CD4-positive, alpha-beta T cell (primary cell): ENCODE measurements around the gene UPF1. TPM values are rescaled to one million over a fixed set of nuclear protein-coding genes. Genes with fewer than 3 reads are reported as not detected.

Experiments
- ATAC-seq: fragments of 200-7000 bp; cut with Tn5 transposase; one replicate; pipeline ENCODE4 v1.10.0; 2022; ENCODE audit warnings: mild to moderate bottlenecking; ENCODE audit not compliant: poor library complexity
- CTCF ChIA-PET: fragments of 350-600 bp; sonication (Branson Sonifier 250); formaldehyde crosslinking; loops from one replicate; lab custom pipeline; 2021; ENCODE audit warnings: antibody characterized with exemption, inconsistent platforms; lab: Charles Lee
- POLR2A ChIA-PET: fragments of 350-600 bp; sonication (Branson Sonifier 250); formaldehyde crosslinking; loops from one replicate; lab custom pipeline; 2021; ENCODE audit warnings: antibody characterized with exemption, inconsistent platforms; lab: Charles Lee
- DNase-seq, 14 experiments: peaks; one replicate each; pipeline ENCODE4 v3.0.0-alpha.2; 2013 to 2020; ENCODE audit warnings: mixed read lengths in 2 of 14
- H3K27ac ChIP-seq, 2 donors: one replicate each; pipeline versions ENCODE4 v1.5.1 to v1.7.0; 2013; ENCODE audit warnings: low read length in 2 of 2, low read depth in 1 of 2, mild to moderate bottlenecking in 1 of 2
- H3K27me3 ChIP-seq, 2 experiments: 1 replicate in 1 of 2; 2 replicates in 1 of 2; pipeline versions ENCODE4 v1.6.1 to v1.7.0; 2013; ENCODE audit warnings: low read length in 2 of 2, control low read depth in 1 of 2, mild to moderate bottlenecking in 1 of 2, moderate library complexity in 1 of 2; ENCODE audit not compliant: insufficient read depth in 2 of 2, control insufficient read depth in 1 of 2
- H3K36me3 ChIP-seq: one replicate; pipeline ENCODE4 v1.6.1; 2013; ENCODE audit warnings: low read length, control low read depth; ENCODE audit not compliant: insufficient read depth
- H3K4me1 ChIP-seq: one replicate; pipeline ENCODE4 v1.6.1; 2013; ENCODE audit warnings: low read length, control low read depth; ENCODE audit not compliant: insufficient read depth
- H3K4me3 ChIP-seq: one replicate; pipeline ENCODE4 v1.5.1; 2013; ENCODE audit warnings: mild to moderate bottlenecking, low read length, moderate library complexity
- H3K9me3 ChIP-seq, 2 experiments: 1 replicate in 1 of 2; 2 replicates in 1 of 2; pipeline versions ENCODE4 v1.6.1 to v1.7.0; 2013; ENCODE audit warnings: low read length in 2 of 2, mild to moderate bottlenecking in 2 of 2, control low read depth in 1 of 2, moderate library complexity in 1 of 2; ENCODE audit not compliant: control insufficient read depth in 1 of 2, insufficient read depth in 1 of 2
- H3K27ac Mint-ChIP-seq: one replicate; pipeline ENCODE4 v1.8.0; 2020; ENCODE audit warnings: mixed read lengths
- H3K27me3 Mint-ChIP-seq: one replicate; pipeline ENCODE4 v1.8.0; 2021; ENCODE audit warnings: mixed read lengths
- H3K36me3 Mint-ChIP-seq: one replicate; pipeline ENCODE4 v1.8.0; 2021; ENCODE audit warnings: low read depth, mixed read lengths
- H3K4me1 Mint-ChIP-seq: one replicate; pipeline ENCODE4 v1.8.0; 2021; ENCODE audit warnings: low read depth, mixed read lengths
- H3K4me3 Mint-ChIP-seq: one replicate; pipeline ENCODE4 v1.8.0; 2020; ENCODE audit warnings: mild to moderate bottlenecking, mixed read lengths
- H3K9me3 Mint-ChIP-seq: one replicate; pipeline ENCODE4 v1.8.0; 2020; ENCODE audit warnings: mixed read lengths
- intact Hi-C, 2 experiments: fragments of 100-400 bp; cut with DNase I in 1 of 2; cut with micrococcal nuclease in 1 of 2; formaldehyde crosslinking; loops; one replicate each; pipeline versions ENCODE4 v1.15.1 to v1.9.0; 2023 to 2025; cut with DNase I, micrococcal nuclease
- total RNA-seq, 174 experiments: library from RNA in 2 of 174; stranded (reverse) in 2 of 174; gene quantifications; one replicate each; pipeline ENCODE4 v1.2.3 and lab custom pipeline; 2021 to 2026
- TF ChIP-seq, protein P1 (sequence below): fragments of 200-600 bp; IDR thresholded peaks from one replicate; pipeline ENCODE4 v1.8.0; 2022; ENCODE audit warnings: antibody characterized with exemption, mild to moderate bottlenecking

UPF1 gene
- total RNA-seq, 2 experiments from 2014 or later = 146 to 150 TPM

DNA sequence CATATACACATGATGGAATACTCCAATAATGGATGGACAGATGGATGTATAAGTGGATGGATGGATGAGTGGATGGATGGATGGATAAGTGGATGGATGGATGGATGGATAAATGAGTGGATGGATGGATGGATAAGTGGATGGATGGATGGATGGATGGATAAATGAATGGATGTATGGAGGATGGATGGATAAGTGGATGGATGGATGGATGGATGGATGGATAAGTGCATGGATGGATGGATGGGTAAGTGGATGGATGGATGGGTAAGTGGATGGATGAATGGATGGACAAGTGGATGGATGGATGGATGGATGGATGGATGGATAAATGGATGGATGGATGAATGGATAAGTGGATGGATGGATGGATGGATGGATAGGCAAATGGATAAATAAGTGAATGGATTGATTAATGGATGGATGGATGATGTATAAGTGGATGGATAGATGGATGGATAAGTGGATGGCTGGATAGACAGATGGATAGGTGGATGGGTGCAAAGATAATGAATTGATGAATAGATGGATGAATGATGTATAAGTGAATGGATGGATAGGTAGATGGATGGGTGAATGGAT, 32.3 kb upstream of the UPF1 start:
- no peak for ATAC-seq
- ChIA-PET POLR2A (no interaction called here), CTCF (no interaction called here)
- H3K27me3 Mint-ChIP-seq = peaks cover 41% of the 10 kb centered on the region
- no peaks in the 10 kb centered on the region for H3K4me1 ChIP-seq
- intact Hi-C loops = no loop called here
- no peak overlapping the region for H3K27ac ChIP-seq
- H3K9me3 Mint-ChIP-seq = no peaks in the 10 kb centered on the region
- DNase-seq = no peak
- no peaks in the 10 kb centered on the region for H3K4me1 Mint-ChIP-seq
- H3K27ac Mint-ChIP-seq = no peak overlapping the region
- peaks cover 38 to 40% of the 10 kb centered on the region in 2 experiments for H3K27me3 ChIP-seq
- H3K36me3 Mint-ChIP-seq = no peaks in the 10 kb centered on the region
- no peak overlapping the region for H3K4me3 ChIP-seq
- H3K36me3 ChIP-seq = no peaks in the 10 kb centered on the region
- TF ChIP-seq, protein P1, sequence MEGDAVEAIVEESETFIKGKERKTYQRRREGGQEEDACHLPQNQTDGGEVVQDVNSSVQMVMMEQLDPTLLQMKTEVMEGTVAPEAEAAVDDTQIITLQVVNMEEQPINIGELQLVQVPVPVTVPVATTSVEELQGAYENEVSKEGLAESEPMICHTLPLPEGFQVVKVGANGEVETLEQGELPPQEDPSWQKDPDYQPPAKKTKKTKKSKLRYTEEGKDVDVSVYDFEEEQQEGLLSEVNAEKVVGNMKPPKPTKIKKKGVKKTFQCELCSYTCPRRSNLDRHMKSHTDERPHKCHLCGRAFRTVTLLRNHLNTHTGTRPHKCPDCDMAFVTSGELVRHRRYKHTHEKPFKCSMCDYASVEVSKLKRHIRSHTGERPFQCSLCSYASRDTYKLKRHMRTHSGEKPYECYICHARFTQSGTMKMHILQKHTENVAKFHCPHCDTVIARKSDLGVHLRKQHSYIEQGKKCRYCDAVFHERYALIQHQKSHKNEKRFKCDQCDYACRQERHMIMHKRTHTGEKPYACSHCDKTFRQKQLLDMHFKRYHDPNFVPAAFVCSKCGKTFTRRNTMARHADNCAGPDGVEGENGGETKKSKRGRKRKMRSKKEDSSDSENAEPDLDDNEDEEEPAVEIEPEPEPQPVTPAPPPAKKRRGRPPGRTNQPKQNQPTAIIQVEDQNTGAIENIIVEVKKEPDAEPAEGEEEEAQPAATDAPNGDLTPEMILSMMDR = no peak
- peaks cover 0 to 28% of the 10 kb centered on the region in 2 experiments for H3K9me3 ChIP-seq
- H3K4me3 Mint-ChIP-seq = no peak overlapping the region

DNA sequence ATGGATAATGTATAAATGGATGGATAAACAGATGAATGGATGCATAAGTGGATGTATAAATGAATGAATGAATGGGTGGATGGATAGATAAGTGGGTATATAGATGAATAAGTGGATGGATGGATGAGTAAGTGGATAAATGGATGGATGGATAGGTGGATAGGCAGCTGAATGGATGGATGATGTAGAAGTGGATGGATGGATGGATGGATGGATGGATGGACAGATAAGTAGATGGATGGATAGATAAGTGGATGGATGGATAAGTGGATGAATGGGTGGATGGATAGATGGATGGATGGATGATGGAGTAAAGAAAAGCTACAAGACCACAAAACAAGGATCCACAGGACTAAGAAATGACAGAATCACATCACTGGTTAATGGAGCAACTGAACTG, 31.7 kb upstream of the UPF1 start:
- ChIA-PET POLR2A (no interaction called here), CTCF (no interaction called here)
- DNase-seq (no peak), ATAC-seq (no peak)
- TF ChIP-seq, protein P1 = no peak
- Mint-ChIP-seq H3K4me3 (no peak overlapping the region), H3K27ac (no peak overlapping the region), H3K9me3 (no peaks in the 10 kb centered on the region), H3K36me3 (no peaks in the 10 kb centered on the region), H3K4me1 (no peaks in the 10 kb centered on the region), H3K27me3 (peaks cover 35% of the 10 kb centered on the region)
- intact Hi-C loops = no loop called here
- Histone ChIP-seq H3K27ac (no peak overlapping the region), H3K9me3 (peaks cover 0 to 28% of the 10 kb centered on the region in 2 experiments), H3K36me3 (no peaks in the 10 kb centered on the region), H3K4me3 (no peak overlapping the region), H3K27me3 (peaks cover 35 to 36% of the 10 kb centered on the region in 2 experiments), H3K4me1 (no peaks in the 10 kb centered on the region)

DNA sequence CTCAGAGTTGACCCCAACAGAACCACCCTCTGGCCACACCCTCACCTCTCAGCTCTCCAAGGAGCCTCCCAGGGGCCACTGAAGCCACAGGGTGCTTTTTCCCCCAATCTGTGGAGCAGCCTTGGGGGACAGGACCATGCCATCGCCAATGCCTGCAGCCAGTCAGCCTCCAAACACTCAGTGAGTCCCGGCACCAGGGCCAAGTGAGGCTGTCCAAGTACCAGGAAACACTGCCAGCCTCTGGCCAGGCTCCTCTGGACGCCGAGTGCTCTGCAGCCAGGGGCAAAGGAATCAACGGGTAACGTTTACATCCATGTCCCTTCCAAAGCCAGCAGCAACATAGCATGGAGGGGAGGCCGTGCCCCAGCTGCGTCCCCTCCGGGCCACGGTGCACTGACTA, 31.1 kb upstream of the UPF1 start:
- TF ChIP-seq, protein P1 = no peak
- POLR2A ChIA-PET = no interaction called here
- Histone ChIP-seq H3K9me3 (peaks cover 0 to 24% of the 10 kb centered on the region in 2 experiments), H3K36me3 (no peaks in the 10 kb centered on the region), H3K27ac (no peak overlapping the region), H3K4me3 (no peak overlapping the region), H3K4me1 (no peaks in the 10 kb centered on the region), H3K27me3 (peaks cover 30 to 32% of the 10 kb centered on the region in 2 experiments)
- DNase-seq (no peak), ATAC-seq (no peak)
- no peaks in the 10 kb centered on the region for H3K36me3 Mint-ChIP-seq
- H3K27ac Mint-ChIP-seq = no peak overlapping the region
- peaks cover 32% of the 10 kb centered on the region for H3K27me3 Mint-ChIP-seq
- H3K4me3 Mint-ChIP-seq = no peak overlapping the region
- intact Hi-C loops = no loop called here
- no peaks in the 10 kb centered on the region for H3K4me1 Mint-ChIP-seq
- CTCF ChIA-PET = no interaction called here
- H3K9me3 Mint-ChIP-seq = no peaks in the 10 kb centered on the region
